Measurements from ENCODE around the gene WDR72.

The WDR72 gene

DNA sequence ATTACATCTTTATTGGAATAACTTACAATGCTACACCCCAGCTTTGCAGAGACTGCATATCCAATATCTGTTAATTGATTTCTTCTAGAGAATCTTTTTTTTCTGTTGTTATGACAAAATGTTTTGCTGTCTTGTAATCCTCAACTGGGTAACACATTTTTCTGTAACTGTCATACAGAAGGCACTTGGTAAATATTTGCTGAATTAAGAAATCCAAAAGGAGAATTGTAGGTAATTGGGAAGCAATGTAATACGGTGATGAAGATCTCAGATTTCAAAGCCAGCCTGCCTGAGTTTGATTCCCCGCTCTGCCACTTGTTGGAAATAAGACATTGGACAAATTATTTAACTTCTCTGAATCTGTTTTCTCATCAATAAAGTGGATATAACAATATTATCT lies 169.1 kb downstream of the WDR72 start:
- Histone ChIP-seq H3K4me1 (ENCODE audit: control insufficient read depth, insufficient read depth, low read length) (no peaks in the 10 kb centered on the region), H3K9ac (ENCODE audit: low read length in 2 of 2) (no peak overlapping the region), H3K27ac (ENCODE audit: low read length) (no peak overlapping the region), H3K4me3 (ENCODE audit: low read length in 2 of 2) (no peak overlapping the region), H3K9me3 (ENCODE audit: control insufficient read depth in 2 of 2, low read length in 2 of 2) (no peaks in the 10 kb centered on the region), H3K27me3 (ENCODE audit: control insufficient read depth in 1 of 2, insufficient read depth in 2 of 2, low read length in 2 of 2) (no peaks in the 10 kb centered on the region), H3K36me3 (ENCODE audit: control insufficient read depth in 2 of 2, insufficient read depth in 2 of 2, low read length in 2 of 2) (no peaks in the 10 kb centered on the region)

DNA sequence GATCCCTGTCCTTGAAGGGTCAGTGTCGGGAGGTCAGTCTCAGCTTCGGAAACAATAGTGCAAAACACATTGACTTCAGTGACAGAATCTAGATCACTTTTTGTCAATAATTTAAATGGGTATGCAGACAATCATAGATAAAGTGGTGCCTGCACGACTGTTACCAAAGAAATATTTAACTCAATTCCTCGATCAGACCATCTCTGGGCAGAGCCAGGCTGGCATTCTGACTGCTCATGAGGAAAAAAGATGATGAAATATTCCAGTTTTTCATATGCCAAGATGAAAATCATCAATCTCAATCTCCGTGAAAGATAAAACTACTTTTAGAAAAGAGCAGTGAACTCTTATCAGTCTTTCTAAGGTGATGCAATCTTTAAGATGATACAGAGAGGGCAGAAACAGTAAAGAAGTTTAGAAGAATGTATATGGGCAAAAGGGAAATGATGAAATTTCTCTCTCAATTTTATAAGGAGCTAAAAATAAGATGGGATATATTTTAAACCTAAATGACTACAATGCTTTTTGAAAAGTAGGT lies 169.9 kb downstream of the WDR72 start:
- Histone ChIP-seq H3K27me3 (ENCODE audit: control insufficient read depth in 1 of 2, insufficient read depth in 2 of 2, low read length in 2 of 2) (no peaks in the 10 kb centered on the region), H3K9ac (ENCODE audit: low read length in 2 of 2) (no peak overlapping the region), H3K36me3 (ENCODE audit: control insufficient read depth in 2 of 2, insufficient read depth in 2 of 2, low read length in 2 of 2) (no peaks in the 10 kb centered on the region), H3K27ac (ENCODE audit: low read length) (no peak overlapping the region), H3K4me3 (ENCODE audit: low read length in 2 of 2) (no peak overlapping the region), H3K4me1 (ENCODE audit: control insufficient read depth, insufficient read depth, low read length) (no peaks in the 10 kb centered on the region), H3K9me3 (ENCODE audit: control insufficient read depth in 2 of 2, low read length in 2 of 2) (no peaks in the 10 kb centered on the region)

DNA sequence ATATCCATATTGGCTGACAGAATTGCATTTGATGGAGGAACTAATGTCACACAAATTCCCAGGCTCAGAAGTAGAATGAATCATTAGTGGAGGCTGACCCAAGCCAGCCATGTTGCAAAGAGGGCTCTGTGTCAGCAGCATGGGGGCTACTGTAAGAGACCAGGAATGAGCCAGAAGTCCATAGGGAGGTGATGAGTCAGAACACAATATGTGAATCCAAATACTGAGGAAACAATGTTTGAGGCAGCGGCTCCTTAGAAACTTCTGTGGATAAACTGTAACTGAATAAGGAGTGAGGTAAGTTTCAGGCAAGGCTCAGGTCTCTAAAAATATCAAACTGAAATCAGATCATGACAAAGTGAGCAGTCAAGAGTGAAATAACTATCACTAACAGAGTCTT lies 170.7 kb downstream of the WDR72 start:
- H3K27ac ChIP-seq (ENCODE audit: low read length), result no peak overlapping the region
- H3K4me1 ChIP-seq (ENCODE audit: control insufficient read depth, insufficient read depth, low read length), result no peaks in the 10 kb centered on the region
- H3K36me3 ChIP-seq (ENCODE audit: control insufficient read depth in 2 of 2, insufficient read depth in 2 of 2, low read length in 2 of 2), result no peaks in the 10 kb centered on the region
- no peak overlapping the region for H3K9ac ChIP-seq (ENCODE audit: low read length in 2 of 2)
- no peaks in the 10 kb centered on the region for H3K9me3 ChIP-seq (ENCODE audit: control insufficient read depth in 2 of 2, low read length in 2 of 2)
- no peaks in the 10 kb centered on the region for H3K27me3 ChIP-seq (ENCODE audit: control insufficient read depth in 1 of 2, insufficient read depth in 2 of 2, low read length in 2 of 2)
- no peak overlapping the region for H3K4me3 ChIP-seq (ENCODE audit: low read length in 2 of 2)

DNA sequence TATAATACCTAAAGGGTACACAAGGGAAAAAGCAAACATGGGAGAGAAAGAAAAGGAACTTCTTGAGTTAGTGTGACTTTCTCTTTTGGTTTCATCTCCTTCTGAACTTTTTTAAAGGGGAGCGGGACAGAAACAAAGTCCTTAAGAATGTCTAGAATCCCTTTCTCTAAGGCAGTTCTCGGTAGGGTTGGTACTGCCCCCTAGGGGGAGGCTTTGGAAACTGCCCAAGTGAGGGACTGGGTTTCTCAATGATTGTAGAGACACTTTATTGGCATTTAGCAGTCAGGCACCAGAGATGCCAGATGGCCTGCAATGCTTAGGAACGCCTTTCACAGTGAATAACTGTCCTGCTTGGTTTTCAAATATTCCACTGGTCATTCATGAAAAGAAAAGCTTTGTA lies 172.7 kb downstream of the WDR72 start:
- no peaks in the 10 kb centered on the region for H3K36me3 ChIP-seq (ENCODE audit: control insufficient read depth in 2 of 2, insufficient read depth in 2 of 2, low read length in 2 of 2)
- no peaks in the 10 kb centered on the region for H3K4me1 ChIP-seq (ENCODE audit: control insufficient read depth, insufficient read depth, low read length)
- no peaks in the 10 kb centered on the region for H3K27me3 ChIP-seq (ENCODE audit: control insufficient read depth in 1 of 2, insufficient read depth in 2 of 2, low read length in 2 of 2)
- no peak overlapping the region for H3K4me3 ChIP-seq (ENCODE audit: low read length in 2 of 2)
- no peak overlapping the region for H3K27ac ChIP-seq (ENCODE audit: low read length)
- no peak overlapping the region for H3K9ac ChIP-seq (ENCODE audit: low read length in 2 of 2)
- H3K9me3 ChIP-seq (ENCODE audit: control insufficient read depth in 2 of 2, low read length in 2 of 2), result no peaks in the 10 kb centered on the region

DNA sequence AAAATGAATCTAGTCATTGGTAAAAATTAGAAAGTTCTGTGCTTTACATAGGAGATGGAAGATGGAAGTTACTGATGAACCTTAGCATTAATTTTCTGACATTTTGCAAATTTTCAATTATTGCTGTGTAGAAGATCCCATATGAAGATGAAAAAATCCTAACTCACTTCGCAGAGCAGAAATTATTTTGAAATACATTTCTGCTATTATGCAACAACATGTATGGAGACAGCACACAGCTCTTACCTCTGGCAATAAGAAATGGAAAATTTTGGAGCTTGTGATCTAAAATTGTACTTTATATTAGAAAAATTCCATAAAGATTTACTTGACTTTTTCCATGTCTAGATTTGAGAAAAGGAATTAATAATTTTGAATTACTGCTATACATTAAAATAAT lies 177.9 kb downstream of the WDR72 start:
- no peak overlapping the region for H3K9ac ChIP-seq (ENCODE audit: low read length in 2 of 2)
- no peaks in the 10 kb centered on the region for H3K27me3 ChIP-seq (ENCODE audit: control insufficient read depth in 1 of 2, insufficient read depth in 2 of 2, low read length in 2 of 2)
- H3K9me3 ChIP-seq (ENCODE audit: control insufficient read depth in 2 of 2, low read length in 2 of 2), result no peaks in the 10 kb centered on the region
- no peaks in the 10 kb centered on the region for H3K4me1 ChIP-seq (ENCODE audit: control insufficient read depth, insufficient read depth, low read length)
- H3K36me3 ChIP-seq (ENCODE audit: control insufficient read depth in 2 of 2, insufficient read depth in 2 of 2, low read length in 2 of 2), result no peaks in the 10 kb centered on the region
- no peak overlapping the region for H3K27ac ChIP-seq (ENCODE audit: low read length)
- no peak overlapping the region for H3K4me3 ChIP-seq (ENCODE audit: low read length in 2 of 2)

DNA sequence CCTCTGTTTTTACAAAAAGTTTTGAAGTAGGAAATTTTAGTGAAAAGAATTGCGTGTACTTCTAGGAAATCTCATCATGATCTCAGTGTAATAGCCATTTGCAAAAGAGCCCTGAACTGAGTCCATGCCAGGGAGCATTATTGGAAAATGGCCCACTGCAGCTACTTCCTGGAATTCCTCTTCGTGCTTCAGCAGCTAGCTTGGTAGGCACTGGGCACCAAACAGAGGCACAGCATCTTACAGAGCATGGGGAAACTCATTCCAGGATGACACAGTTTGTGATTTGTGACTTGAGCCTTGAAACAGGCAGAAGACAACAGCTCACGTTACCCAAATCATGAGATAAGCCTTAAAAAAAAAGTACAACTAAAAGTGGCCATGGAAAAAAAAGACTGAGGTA lies 179.1 kb downstream of the WDR72 start:
- H3K4me1 ChIP-seq (ENCODE audit: control insufficient read depth, insufficient read depth, low read length), result no peaks in the 10 kb centered on the region
- H3K36me3 ChIP-seq (ENCODE audit: control insufficient read depth in 2 of 2, insufficient read depth in 2 of 2, low read length in 2 of 2), result no peaks in the 10 kb centered on the region
- no peak overlapping the region for H3K4me3 ChIP-seq (ENCODE audit: low read length in 2 of 2)
- no peak overlapping the region for H3K27ac ChIP-seq (ENCODE audit: low read length)
- H3K9ac ChIP-seq (ENCODE audit: low read length in 2 of 2), result no peak overlapping the region
- no peaks in the 10 kb centered on the region for H3K9me3 ChIP-seq (ENCODE audit: control insufficient read depth in 2 of 2, low read length in 2 of 2)
- no peaks in the 10 kb centered on the region for H3K27me3 ChIP-seq (ENCODE audit: control insufficient read depth in 1 of 2, insufficient read depth in 2 of 2, low read length in 2 of 2)

DNA sequence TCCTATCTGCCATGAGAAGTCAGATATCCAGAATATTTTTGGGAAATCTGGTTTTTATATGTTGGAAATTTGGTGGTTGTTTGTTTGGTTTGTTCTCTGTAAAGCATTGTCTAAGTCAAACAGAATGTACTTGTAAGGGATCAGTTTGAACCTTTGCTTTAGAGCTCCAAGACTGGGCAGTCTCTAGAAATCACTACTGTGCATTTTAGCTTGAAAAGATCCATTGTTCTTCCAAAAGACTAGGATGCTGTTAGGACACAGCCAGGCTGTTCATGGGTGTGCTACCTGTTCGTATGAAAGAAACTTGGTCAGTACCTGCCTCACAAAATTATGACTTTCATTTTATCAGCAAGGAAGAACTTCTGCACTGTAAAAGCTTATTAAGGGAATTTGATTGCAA lies 182.6 kb downstream of the WDR72 start:
- H3K9me3 ChIP-seq (ENCODE audit: control insufficient read depth in 2 of 2, low read length in 2 of 2), result no peaks in the 10 kb centered on the region
- no peaks in the 10 kb centered on the region for H3K27me3 ChIP-seq (ENCODE audit: control insufficient read depth in 1 of 2, insufficient read depth in 2 of 2, low read length in 2 of 2)
- H3K4me3 ChIP-seq (ENCODE audit: low read length in 2 of 2), result no peak overlapping the region
- no peaks in the 10 kb centered on the region for H3K4me1 ChIP-seq (ENCODE audit: control insufficient read depth, insufficient read depth, low read length)
- no peaks in the 10 kb centered on the region for H3K36me3 ChIP-seq (ENCODE audit: control insufficient read depth in 2 of 2, insufficient read depth in 2 of 2, low read length in 2 of 2)
- H3K27ac ChIP-seq (ENCODE audit: low read length), result no peak overlapping the region
- H3K9ac ChIP-seq (ENCODE audit: low read length in 2 of 2), result no peak overlapping the region

DNA sequence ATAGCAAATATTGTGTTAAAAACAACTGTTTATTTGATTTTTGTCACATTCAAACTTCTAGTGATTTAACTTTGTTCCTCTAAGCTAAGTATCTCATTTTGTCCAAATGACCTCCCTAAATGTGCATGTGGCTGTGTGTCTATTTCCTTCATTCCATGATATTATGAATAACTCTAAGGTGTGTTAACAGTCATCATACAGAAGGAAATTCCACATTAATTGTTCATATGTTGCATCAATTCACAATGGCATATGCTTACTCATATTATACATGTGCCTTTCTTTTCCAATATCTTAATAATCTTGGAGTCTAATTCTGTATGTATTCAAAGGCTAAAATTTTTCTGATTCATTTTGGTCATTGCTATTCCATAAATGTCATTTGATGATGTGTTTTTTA lies 186.4 kb downstream of the WDR72 start:
- Histone ChIP-seq H3K4me3 (ENCODE audit: low read length in 2 of 2) (no peak overlapping the region), H3K9me3 (ENCODE audit: control insufficient read depth in 2 of 2, low read length in 2 of 2) (no peaks in the 10 kb centered on the region), H3K9ac (ENCODE audit: low read length in 2 of 2) (no peak overlapping the region), H3K27ac (ENCODE audit: low read length) (no peak overlapping the region), H3K36me3 (ENCODE audit: control insufficient read depth in 2 of 2, insufficient read depth in 2 of 2, low read length in 2 of 2) (no peaks in the 10 kb centered on the region), H3K27me3 (ENCODE audit: control insufficient read depth in 1 of 2, insufficient read depth in 2 of 2, low read length in 2 of 2) (no peaks in the 10 kb centered on the region), H3K4me1 (ENCODE audit: control insufficient read depth, insufficient read depth, low read length) (no peaks in the 10 kb centered on the region)

DNA sequence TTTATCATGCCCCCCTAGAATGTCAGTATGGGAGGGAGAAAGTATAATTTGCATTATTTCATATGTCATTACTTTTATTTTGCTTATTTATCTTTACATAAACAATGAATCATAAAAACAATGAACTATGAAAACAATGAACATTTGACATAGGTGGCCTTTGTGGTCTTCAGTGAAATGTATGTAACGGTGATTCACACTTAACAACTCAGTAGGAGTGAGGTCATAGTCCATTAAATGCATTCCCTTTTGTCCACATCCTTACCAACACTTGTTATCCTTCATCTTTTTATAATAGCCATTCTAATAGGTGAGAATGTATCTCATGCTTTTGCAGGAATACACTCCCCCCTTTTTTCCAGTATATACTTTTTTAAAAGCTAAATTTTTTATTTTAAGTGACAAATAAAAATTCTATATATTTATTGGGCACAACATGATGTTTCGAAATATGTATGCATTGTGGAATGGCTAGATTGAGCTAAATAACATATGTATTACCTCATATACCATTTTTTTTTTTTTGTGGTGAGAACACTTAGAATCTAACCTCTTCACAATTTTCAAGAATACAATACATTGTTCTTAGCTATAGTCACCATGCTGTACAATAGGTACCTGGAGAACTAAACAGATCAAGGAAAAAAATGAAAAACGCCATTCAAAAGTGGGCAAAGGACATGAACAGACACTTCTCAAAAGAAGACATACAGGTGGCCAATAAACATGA lies 189.5 kb downstream of the WDR72 start:
- H3K4me1 ChIP-seq (ENCODE audit: control insufficient read depth, insufficient read depth, low read length), result no peaks in the 10 kb centered on the region

DNA sequence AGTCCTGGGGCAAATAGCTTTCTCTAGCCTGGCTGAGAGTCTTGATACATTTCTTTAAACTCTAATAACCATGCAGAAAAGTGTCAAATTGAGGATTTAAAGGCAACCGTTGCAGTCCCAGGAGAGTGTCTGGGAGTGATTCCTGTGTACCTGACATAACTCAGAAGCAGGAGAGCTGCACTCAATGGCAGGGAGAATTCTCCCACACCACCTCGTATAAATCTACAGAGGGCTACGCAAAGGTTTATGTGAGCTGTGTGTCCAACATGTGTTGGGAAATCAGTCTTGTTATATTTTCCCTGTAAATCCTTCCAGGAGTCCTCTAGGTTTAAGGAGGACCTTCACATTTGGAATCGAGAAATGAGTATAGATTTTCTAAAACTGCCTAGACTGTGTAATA lies 192.6 kb downstream of the WDR72 start:
- H3K36me3 ChIP-seq (ENCODE audit: control insufficient read depth in 2 of 2, insufficient read depth in 2 of 2, low read length in 2 of 2), result no peaks in the 10 kb centered on the region
- H3K27me3 ChIP-seq (ENCODE audit: control insufficient read depth in 1 of 2, insufficient read depth in 2 of 2, low read length in 2 of 2), result no peaks in the 10 kb centered on the region
- H3K4me1 ChIP-seq (ENCODE audit: control insufficient read depth, insufficient read depth, low read length), result no peaks in the 10 kb centered on the region
- H3K9ac ChIP-seq (ENCODE audit: low read length in 2 of 2), result no peak overlapping the region
- no peaks in the 10 kb centered on the region for H3K9me3 ChIP-seq (ENCODE audit: control insufficient read depth in 2 of 2, low read length in 2 of 2)
- no peak overlapping the region for H3K4me3 ChIP-seq (ENCODE audit: low read length in 2 of 2)
- H3K27ac ChIP-seq (ENCODE audit: low read length), result no peak overlapping the region

More for the DNA sequence above, 189.5 kb downstream of the WDR72 start:
- H3K4me3 ChIP-seq (ENCODE audit: low read length in 2 of 2), result no peak overlapping the region
- no peak overlapping the region for H3K27ac ChIP-seq (ENCODE audit: low read length)
- H3K36me3 ChIP-seq (ENCODE audit: control insufficient read depth in 2 of 2, insufficient read depth in 2 of 2, low read length in 2 of 2), result no peaks in the 10 kb centered on the region
- H3K9me3 ChIP-seq (ENCODE audit: control insufficient read depth in 2 of 2, low read length in 2 of 2), result no peaks in the 10 kb centered on the region
- H3K27me3 ChIP-seq (ENCODE audit: control insufficient read depth in 1 of 2, insufficient read depth in 2 of 2, low read length in 2 of 2), result no peaks in the 10 kb centered on the region
- H3K9ac ChIP-seq (ENCODE audit: low read length in 2 of 2), result no peak overlapping the region

DNA sequence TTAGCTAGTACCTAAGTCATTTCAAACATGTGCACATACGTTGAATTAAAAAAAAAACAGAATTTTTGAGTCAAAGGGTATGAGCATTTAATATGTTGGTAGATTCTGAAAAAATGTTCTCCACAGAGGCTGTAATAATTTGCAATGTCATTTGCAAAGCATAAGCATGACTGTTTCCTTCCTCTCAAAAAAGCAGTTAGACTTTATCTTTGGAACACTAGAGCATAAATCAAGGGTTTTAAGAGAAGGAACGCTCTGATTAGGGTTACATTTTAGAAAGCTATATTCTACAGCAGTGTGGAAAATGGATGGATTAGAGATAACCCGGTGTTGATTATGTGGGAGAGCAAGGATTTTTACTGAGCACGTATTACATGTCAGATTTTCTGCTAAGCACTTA lies 193.7 kb downstream of the WDR72 start:
- Histone ChIP-seq H3K4me1 (ENCODE audit: control insufficient read depth, insufficient read depth, low read length) (no peaks in the 10 kb centered on the region), H3K27ac (ENCODE audit: low read length) (no peak overlapping the region), H3K27me3 (ENCODE audit: control insufficient read depth in 1 of 2, insufficient read depth in 2 of 2, low read length in 2 of 2) (no peaks in the 10 kb centered on the region), H3K9me3 (ENCODE audit: control insufficient read depth in 2 of 2, low read length in 2 of 2) (no peaks in the 10 kb centered on the region), H3K36me3 (ENCODE audit: control insufficient read depth in 2 of 2, insufficient read depth in 2 of 2, low read length in 2 of 2) (no peaks in the 10 kb centered on the region), H3K4me3 (ENCODE audit: low read length in 2 of 2) (no peak overlapping the region), H3K9ac (ENCODE audit: low read length in 2 of 2) (no peak overlapping the region)
